Sciatic nerve (tissue), 2 donors: ENCODE results near the gene RPS6KA3. TPM values are rescaled to one million over a fixed set of nuclear protein-coding genes. Genes with fewer than 3 reads are reported as not detected.

Experiments
- ATAC-seq: fragments of 200-7000 bp; cut with Tn5 transposase; one replicate; pipeline ENCODE4 v1.9.1; 2020; ENCODE audit warnings: mild to moderate bottlenecking, moderate library complexity
- DNase-seq: peaks from one replicate; pipeline ENCODE4 v3.0.0-alpha.2; 2020; ENCODE audit warnings: low spot score
- intact Hi-C: fragments of 100-400 bp; cut with DNase I; formaldehyde crosslinking; loops from one replicate; pipeline ENCODE4 v1.14.2; 2022
- total RNA-seq: library from RNA; stranded (reverse); fragmentation: NEBNext Ultra II Directional; extraction: Animal tissue kit (Norgen Biotek cat#: 25700); gene quantifications from one replicate; pipeline ENCODE4 v1.2.1, GENCODE V29; 2021
- donor health status: DM: no; HTN: no; CAD: no.
- donor health status: DM: no; HTN: no; CAD: no.

The RPS6KA3 gene
- 43.6 TPM for total RNA-seq

- intact Hi-C loops: no loop called here
- ATAC-seq: peak; percentile 96
- peak; percentile 92 for DNase-seq
Observed at GRCh38 chrX:20266810-20267606, at the start of gene RPS6KA3. RPS6KA3 (minus strand) TSS chrX:20266909; CDS start chrX:20266632, 277 bp downstream.

- ATAC-seq (no peak), DNase-seq (no peak)
- intact Hi-C loops: no loop called here
Observed at GRCh38 chrX:20315140-20315539, 48.4 kb upstream of the RPS6KA3 start.

- ATAC-seq (no peak), DNase-seq (no peak)
- intact Hi-C loops: no loop called here
Observed at GRCh38 chrX:20313899-20314298, 47.2 kb upstream of the RPS6KA3 start.

GRCh38 chrX:20312018-20312417 is 45.3 kb upstream of the RPS6KA3 start:
- ATAC-seq (no peak), DNase-seq (no peak)
- intact Hi-C loops: no loop called here

GRCh38 chrX:20311505-20311904 is 44.8 kb upstream of the RPS6KA3 start:
- DNase-seq: no peak
- ATAC-seq: no peak
- intact Hi-C loops: no loop called here

- DNase-seq (no peak), ATAC-seq (no peak)
- intact Hi-C loops: no loop called here
Observed at GRCh38 chrX:20309806-20310205, 43.1 kb upstream of the RPS6KA3 start.

- no peak for DNase-seq
- intact Hi-C loops: no loop called here
- no peak for ATAC-seq
Observed at GRCh38 chrX:20306668-20307067, 40.0 kb upstream of the RPS6KA3 start.

- ATAC-seq (no peak), DNase-seq (no peak)
- intact Hi-C loops: no loop called here
Observed at GRCh38 chrX:20300822-20301221, 34.1 kb upstream of the RPS6KA3 start.

- ATAC-seq (no peak), DNase-seq (no peak)
- intact Hi-C loops: no loop called here
Observed at GRCh38 chrX:20294957-20295356, 28.2 kb upstream of the RPS6KA3 start.

GRCh38 chrX:20294284-20294683 is 27.6 kb upstream of the RPS6KA3 start:
- no peak for DNase-seq
- intact Hi-C loops: no loop called here
- ATAC-seq: no peak

- ATAC-seq (no peak), DNase-seq (no peak)
- intact Hi-C loops: no loop called here
Observed at GRCh38 chrX:20285511-20285910, 18.8 kb upstream of the RPS6KA3 start.

- no peak for ATAC-seq
- intact Hi-C loops: no loop called here
- no peak for DNase-seq
Observed at GRCh38 chrX:20284992-20285391, 18.3 kb upstream of the RPS6KA3 start.

GRCh38 chrX:20284444-20284843 is 17.7 kb upstream of the RPS6KA3 start:
- intact Hi-C loops: no loop called here

GRCh38 chrX:20280938-20281337 is 14.2 kb upstream of the RPS6KA3 start:
- intact Hi-C loops: no loop called here
- no peak for DNase-seq
- ATAC-seq: no peak

More at GRCh38 chrX:20284444-20284843, 17.7 kb upstream of the RPS6KA3 start:
- ATAC-seq (no peak), DNase-seq (no peak)

GRCh38 chrX:20274121-20274520 is 7.4 kb upstream of the RPS6KA3 start:
- ATAC-seq (no peak), DNase-seq (no peak)
- intact Hi-C loops: no loop called here

GRCh38 chrX:20271730-20272129 is 5.0 kb upstream of the RPS6KA3 start:
- intact Hi-C loops: no loop called here
- no peak for ATAC-seq
- no peak for DNase-seq

- ATAC-seq (no peak), DNase-seq (no peak)
- intact Hi-C loops: no loop called here
Observed at GRCh38 chrX:20271186-20271585, 4.5 kb upstream of the RPS6KA3 start.

GRCh38 chrX:20270562-20270890 is 3.8 kb upstream of the RPS6KA3 start:
- intact Hi-C loops: no loop called here
- DNase-seq: no peak
- no peak for ATAC-seq

- DNase-seq (no peak), ATAC-seq (no peak)
- intact Hi-C loops: no loop called here
Observed at GRCh38 chrX:20269848-20270561, 3.3 kb upstream of the RPS6KA3 start.

GRCh38 chrX:20267931-20268701 is 1.4 kb upstream of the RPS6KA3 start:
- peak; percentile 75 for DNase-seq
- intact Hi-C loops: no loop called here

More at GRCh38 chrX:20267931-20268701, 1.4 kb upstream of the RPS6KA3 start:
- ATAC-seq: peak; percentile 70
